ENCODE measurements around the gene RYR2.

The RYR2 gene

DNA sequence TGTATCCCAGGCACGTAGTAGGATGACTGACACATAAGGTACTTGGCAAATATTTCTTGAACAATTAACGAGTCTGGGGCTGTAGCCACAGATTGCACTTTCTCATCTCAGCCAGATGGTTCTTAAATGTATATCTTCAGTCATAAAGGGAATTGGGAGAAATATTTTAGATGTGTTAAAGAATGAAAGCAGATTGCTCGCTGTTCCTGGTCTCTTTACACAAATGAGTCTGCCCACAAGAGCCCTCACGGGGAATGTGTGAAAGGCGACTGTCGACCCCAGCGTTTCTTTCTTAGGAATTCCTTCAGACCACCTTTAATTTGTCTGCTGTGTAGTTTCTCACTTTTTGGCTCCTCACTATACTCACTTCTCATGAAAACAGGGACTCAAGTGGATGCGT, 38.5 kb upstream of the RYR2 start:
- H3K4me3 ChIP-seq (ENCODE audit: low read depth, low read length) = no peak overlapping the region
- TF ChIP-seq, protein P1, sequence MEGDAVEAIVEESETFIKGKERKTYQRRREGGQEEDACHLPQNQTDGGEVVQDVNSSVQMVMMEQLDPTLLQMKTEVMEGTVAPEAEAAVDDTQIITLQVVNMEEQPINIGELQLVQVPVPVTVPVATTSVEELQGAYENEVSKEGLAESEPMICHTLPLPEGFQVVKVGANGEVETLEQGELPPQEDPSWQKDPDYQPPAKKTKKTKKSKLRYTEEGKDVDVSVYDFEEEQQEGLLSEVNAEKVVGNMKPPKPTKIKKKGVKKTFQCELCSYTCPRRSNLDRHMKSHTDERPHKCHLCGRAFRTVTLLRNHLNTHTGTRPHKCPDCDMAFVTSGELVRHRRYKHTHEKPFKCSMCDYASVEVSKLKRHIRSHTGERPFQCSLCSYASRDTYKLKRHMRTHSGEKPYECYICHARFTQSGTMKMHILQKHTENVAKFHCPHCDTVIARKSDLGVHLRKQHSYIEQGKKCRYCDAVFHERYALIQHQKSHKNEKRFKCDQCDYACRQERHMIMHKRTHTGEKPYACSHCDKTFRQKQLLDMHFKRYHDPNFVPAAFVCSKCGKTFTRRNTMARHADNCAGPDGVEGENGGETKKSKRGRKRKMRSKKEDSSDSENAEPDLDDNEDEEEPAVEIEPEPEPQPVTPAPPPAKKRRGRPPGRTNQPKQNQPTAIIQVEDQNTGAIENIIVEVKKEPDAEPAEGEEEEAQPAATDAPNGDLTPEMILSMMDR (IDR thresholded peaks at IDR 0.05; ENCODE audit: low read depth, low read length) = no peak

DNA sequence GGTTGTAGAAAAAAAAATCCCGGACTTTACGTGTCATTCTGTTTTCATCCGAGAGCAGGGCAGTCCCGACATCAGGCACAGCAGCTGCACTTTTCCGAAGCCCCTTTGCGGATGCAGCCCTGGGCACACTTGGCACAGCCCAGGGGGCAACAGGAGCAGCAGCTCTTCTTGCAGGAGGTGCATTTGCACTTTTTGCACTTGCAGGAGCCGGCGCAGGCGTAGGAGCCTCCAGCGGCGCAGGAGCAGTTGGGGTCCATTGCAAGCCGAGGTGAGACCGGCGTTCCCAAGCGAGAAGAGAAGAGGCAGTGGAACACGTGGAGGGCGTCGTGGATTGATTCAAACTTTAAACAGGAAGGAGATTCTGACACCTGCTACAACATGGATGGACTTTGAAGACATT, 37.9 kb upstream of the RYR2 start, which contains the start of gene MT1HL1:
MT1HL1 (minus strand) TSS at position 326 of the 400 bp plus-strand sequence; CDS start at position 257, 69 bp downstream.
- H3K4me3 ChIP-seq (ENCODE audit: low read depth, low read length) = no peak within 1 kb of the TSS
- TF ChIP-seq, protein P1 (IDR thresholded peaks at IDR 0.05; ENCODE audit: low read depth, low read length) = no peak

GRCh38 chr1:237005674-237006073, 36.3 kb upstream of the RYR2 start:
- TF ChIP-seq, protein P1 (IDR thresholded peaks at IDR 0.05; ENCODE audit: low read depth, low read length) = no peak

DNA sequence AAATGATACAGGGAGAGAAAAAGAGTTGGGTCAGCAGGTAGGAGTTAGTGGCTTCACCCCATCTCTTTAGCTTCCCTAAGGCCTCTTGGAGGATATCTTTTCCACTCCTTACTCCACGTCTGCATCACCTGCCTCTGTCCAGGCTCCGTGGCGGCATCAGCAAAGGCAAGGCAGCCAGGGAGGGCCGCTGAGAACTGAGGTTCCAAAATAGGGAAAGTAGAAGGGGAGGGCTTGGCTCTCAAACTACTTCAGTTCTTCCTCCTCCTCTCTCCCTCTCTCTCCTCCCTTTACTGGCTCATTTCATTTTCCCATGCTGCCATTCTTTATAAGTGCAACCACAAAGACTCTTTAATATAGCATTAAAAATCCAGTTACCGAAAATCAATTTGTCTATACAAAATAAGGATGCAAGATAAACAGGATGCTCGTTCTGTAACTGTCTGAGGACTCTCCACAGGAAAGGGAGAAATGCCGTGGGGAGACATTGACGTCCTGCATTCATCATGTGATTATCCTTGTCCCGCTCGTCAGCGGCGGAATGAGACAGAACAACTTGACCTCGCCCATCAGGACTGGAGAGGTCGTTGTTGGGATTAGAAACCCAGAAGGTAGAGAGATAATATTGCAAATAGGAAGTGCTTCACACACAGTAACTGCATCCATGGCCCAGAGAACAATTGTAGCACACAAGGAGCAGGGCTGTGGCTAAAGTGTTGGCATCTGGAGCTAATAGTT, 34.7 kb upstream of the RYR2 start:
- no peak overlapping the region for H3K4me3 ChIP-seq (ENCODE audit: low read depth, low read length)
- TF ChIP-seq, protein P1 (IDR thresholded peaks at IDR 0.05; ENCODE audit: low read depth, low read length) = no peak

More at GRCh38 chr1:237005674-237006073, 36.3 kb upstream of the RYR2 start:
- H3K4me3 ChIP-seq (ENCODE audit: low read depth, low read length) = no peak overlapping the region

DNA sequence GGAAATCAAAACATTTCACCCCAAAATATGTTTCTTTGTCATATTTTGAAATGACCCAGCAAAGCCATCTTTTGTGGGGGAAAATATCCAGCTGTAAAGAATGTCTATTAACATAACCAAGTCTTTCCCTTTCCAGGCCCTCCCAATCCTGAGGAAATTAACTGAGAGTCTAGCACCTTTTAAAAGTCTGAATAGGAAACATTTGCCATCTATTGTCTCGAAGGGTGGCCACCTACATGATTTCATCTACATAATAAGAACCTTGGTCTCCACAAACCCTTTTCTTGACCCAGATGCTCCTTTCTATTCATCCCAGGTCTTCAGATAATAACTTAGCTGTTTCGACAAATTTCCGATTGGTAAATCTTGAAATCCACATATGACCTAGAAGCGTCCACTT, 32.4 kb upstream of the RYR2 start:
- TF ChIP-seq, protein P1 (IDR thresholded peaks at IDR 0.05; ENCODE audit: low read depth, low read length) = no peak
- H3K4me3 ChIP-seq (ENCODE audit: low read depth, low read length) = no peak overlapping the region

- H3K4me3 ChIP-seq (ENCODE audit: low read depth, low read length) = no peak overlapping the region
- TF ChIP-seq, protein P1 (IDR thresholded peaks at IDR 0.05; ENCODE audit: low read depth, low read length) = no peak
These were observed 30.6 kb upstream of the RYR2 start for GRCh38 chr1:237011432-237011831.

GRCh38 chr1:237012361-237012760, 29.6 kb upstream of the RYR2 start:
- H3K4me3 ChIP-seq (ENCODE audit: low read depth, low read length) = no peak overlapping the region
- TF ChIP-seq, protein P1 (IDR thresholded peaks at IDR 0.05; ENCODE audit: low read depth, low read length) = no peak
